Stimulated activated CD4-positive, alpha-beta T cell treated with anti-CD3 and anti-CD28 coated beads, Interleukin-1b, Interleukin-23, amount 100 ng/mL, for 4 hours (primary cell): ENCODE data around the gene ZNF490.
A peak's percentile ranks its signal among the peaks of the same experiment; 100 is the strongest.
"Not testable (repeated sequence)": the region's sequence is repeated elsewhere in the genome, so short reads cannot be mapped to it uniquely, and the experiment has no call there.

ENCODE experiments used
- DNase-seq, 2 donors: peaks; one replicate each; pipeline ENCODE4 v3.0.0-alpha.2; 2020; ENCODE audit warnings: low read depth in 2 of 2

ZNF490 gene

DNA sequence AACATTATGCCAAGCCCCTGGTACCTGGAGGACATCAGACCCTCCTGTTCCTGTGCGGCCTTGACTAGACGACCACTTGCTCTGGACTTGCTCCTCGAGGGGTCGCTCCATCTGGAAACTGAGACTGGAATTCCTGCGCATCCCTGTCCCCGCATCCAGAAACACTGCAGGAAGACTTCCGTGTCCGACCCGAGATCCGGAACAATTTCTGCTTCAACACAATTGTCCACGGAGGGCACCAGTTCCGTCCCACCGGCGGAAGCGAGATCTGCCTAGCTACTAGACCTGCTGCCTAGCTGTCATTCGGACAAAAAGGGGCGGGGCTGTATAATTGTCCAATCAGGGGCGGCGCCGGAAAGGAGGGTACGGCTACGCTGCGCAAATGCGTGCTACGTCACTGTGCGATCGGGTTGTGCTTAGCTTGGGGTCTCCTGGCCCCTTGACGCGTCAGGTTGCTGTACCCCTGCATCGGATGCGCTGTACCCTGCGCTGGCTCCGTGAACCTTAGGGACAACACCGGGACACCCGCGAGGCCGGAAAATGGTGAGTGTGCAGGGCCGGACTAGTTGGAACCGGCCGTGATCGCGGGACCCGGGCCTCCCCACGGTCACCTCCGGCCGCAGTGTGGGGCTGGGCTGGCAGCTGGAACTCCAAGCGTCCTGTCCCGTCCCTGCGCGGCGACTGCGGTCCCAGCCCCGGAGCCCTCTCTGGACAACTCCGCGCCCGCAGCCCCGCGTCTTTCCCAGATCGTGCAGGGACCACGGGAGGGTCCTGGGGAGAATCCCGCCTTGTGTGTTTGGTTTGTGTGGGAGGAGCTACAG lies at the start of gene ZNF490, which contains the start of gene ZNF791:
Gene ZNF490, minus strand, starts transcription at position 274 of the 821 bp plus-strand sequence. Its CDS starts 133 bp downstream, at position 141.
Gene ZNF791, plus strand, starts transcription at position 381 of the 821 bp plus-strand sequence. Its CDS starts 160 bp downstream, at position 541.
- DNase-seq, result peak; percentile 90 to 92

DNA sequence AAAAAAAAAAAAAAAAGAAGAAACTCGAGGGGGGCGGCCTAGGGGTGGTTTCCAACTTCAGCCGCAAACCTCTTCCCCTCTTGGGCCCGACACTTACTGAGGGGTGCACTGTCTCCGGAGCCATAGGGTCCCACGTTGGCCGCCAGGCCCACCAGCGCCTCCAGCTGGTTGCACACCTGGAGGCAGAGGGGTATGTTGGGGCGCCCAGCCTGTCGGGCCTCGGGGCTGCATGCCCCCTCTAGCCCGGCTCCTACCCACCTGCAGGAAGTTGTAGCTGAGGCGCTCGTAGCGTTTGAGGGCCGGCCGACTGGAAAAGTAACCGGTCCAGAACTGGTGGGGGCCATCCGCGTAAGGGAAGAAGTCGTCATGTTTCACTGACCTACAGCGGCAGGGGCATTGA lies 47.4 kb upstream of the ZNF490 start:
- DNase-seq, result no peak

DNA sequence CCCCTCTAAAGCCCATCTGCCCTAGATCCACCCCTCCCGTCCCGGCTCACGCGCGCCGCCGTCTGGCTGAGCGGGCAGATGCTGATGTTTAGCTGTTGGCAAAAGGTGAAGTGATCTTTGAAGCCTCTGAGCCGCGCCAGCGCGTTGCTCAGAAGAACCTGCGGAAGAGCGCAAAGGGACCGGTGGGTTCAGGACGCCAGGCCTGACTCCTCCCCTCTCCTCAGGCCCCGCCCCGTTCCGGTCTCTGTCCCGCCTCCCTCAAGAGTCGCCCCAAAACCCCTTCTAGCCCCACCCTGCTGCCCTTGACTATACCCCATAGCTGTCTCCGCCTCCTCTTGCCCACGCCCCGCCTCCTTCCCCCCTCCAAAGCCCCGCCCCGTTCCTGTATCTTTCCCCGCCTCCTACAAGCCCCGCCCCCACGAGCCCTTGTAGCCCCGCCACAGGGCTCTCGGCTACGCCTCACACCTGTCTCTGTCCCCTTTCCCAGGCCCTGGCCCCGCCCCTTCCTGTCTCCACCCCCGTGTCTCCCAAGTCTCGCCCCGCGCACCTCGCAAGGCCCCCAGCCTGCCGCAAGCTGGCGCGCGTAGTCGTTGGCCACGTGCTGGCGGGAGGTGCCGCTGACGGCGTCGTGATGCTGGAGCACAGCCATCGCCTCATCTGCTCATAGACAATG lies 46.4 kb upstream of the ZNF490 start:
- DNase-seq, result peak in 1 of 2 donors; percentile 16

- no peak for DNase-seq
These were observed 44.9 kb upstream of the ZNF490 start for GRCh38 chr19:12655546-12655945.

GRCh38 chr19:12652219-12652618 lies 41.6 kb upstream of the ZNF490 start:
- DNase-seq, result no peak

GRCh38 chr19:12649941-12650340 lies 39.3 kb upstream of the ZNF490 start:
- DNase-seq, result no peak

GRCh38 chr19:12648088-12648487 lies 37.5 kb upstream of the ZNF490 start:
- no peak for DNase-seq

DNA sequence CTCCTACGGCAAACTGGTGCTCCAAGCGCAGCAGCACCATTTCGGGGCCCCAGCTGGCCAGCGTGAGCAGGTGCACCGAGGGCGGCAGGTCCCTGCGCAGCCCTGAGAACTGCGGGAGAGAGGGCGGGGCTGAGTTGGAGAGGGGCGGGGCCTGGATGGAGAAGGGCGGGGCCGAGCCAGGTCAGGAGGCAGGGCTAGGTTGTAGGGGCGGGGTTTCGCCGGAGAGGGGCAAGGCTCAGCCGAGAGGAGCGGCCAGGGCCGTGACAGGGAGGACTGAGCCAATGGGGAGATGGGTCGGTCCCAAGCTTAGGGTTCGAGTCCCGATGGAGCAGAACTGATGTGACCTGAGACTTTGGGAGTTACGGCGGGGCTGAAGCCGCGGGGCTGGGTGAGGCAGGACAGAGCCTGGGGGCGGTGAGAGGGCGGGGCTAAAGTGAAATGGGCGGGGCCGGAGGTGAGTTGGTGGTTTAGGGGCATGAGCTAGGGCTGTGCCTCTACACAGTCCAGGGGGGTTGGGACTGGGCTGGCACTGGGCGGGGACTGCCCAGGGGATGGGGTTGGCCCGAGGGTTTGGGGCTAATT lies 37.0 kb upstream of the ZNF490 start:
- peak in 1 of 2 donors; percentile 30 for DNase-seq

DNA sequence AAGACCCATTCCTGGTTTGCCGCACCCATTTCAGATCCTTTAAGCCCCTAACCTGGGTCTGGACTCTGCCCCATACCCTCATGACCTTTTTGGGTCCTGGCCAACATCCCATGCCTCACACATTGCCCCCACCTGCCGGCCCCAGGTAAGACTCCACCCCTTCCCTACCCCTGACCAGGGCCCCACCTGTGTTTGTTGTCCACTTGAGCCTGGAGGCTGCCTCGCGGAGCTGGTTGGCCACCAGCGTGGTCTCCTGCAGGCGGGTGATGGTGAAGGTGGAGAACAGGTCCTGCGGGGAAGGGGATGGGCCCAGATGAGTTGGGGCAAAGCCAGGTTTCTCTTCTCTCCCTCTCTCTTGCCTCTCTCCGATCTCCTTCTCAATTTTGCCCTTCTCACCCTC lies 36.4 kb upstream of the ZNF490 start:
- DNase-seq, result no peak

DNA sequence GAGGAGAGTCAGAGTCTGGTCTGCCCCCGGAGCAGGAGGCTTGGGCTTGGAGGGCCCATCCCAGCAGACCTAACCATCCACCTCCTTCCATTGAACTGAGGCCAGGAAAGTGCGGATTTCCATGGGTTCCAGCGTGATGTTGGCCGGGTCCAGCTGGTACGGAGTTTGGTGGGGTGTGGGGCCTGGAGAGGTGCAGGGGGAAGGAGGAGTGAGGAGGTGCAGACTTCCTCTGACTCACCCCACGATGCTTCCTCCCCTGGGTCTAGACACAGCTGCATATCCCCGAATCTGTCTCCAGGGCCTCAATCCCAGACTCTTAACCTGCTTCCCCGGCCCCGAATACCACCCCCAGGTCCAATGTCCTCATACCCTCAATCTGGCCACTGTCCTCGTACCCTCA lies 35.9 kb upstream of the ZNF490 start:
- no peak for DNase-seq

- not testable (repeated sequence) for DNase-seq
These were observed 33.1 kb upstream of the ZNF490 start for GRCh38 chr19:12643716-12644115.

GRCh38 chr19:12642506-12642905 lies 31.9 kb upstream of the ZNF490 start:
- no peak for DNase-seq

- no peak for DNase-seq
These were observed 30.8 kb upstream of the ZNF490 start for GRCh38 chr19:12641456-12641855.

GRCh38 chr19:12639901-12640613 lies 29.4 kb upstream of the ZNF490 start:
- DNase-seq, result peak; percentile 80 to 86

GRCh38 chr19:12638611-12639182 lies 28.1 kb upstream of the ZNF490 start:
- no peak for DNase-seq

- no peak for DNase-seq
These were observed 26.0 kb upstream of the ZNF490 start for GRCh38 chr19:12636631-12637030.

- DNase-seq, result no peak
These were observed 18.6 kb upstream of the ZNF490 start for GRCh38 chr19:12629215-12629614.

DNA sequence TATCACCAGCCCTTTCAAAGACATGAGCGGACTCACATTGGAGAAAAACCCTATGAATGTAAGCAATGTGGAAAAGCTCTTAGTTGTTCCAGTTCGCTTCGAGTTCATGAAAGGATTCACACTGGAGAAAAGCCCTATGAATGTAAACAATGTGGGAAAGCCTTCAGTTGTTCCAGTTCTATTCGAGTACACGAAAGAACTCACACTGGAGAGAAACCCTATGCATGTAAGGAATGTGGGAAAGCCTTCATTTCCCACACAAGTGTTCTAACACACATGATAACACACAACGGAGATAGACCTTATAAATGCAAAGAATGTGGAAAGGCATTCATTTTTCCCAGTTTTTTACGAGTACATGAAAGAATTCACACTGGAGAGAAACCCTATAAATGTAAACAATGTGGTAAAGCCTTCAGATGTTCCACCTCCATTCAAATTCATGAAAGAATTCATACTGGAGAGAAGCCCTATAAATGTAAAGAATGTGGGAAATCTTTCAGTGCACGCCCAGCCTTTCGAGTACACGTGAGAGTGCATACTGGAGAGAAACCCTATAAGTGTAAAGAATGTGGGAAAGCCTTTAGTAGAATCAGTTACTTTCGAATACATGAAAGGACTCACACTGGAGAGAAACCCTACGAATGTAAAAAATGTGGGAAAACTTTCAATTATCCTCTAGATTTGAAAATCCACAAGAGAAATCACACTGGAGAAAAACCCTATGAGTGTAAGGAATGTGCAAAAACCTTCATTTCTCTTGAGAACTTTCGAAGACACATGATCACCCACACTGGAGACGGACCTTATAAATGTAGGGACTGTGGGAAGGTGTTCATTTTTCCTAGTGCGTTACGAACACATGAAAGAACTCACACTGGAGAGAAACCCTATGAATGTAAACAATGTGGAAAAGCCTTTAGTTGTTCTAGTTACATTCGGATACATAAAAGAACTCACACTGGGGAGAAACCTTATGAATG lies 17.7 kb upstream of the ZNF490 start:
- no peak for DNase-seq

- no peak for DNase-seq
These were observed 16.3 kb upstream of the ZNF490 start for GRCh38 chr19:12626958-12627357.

GRCh38 chr19:12623361-12624031 lies 12.9 kb upstream of the ZNF490 start:
- DNase-seq, result no peak
